Aorta (tissue), 5 donors: ENCODE data around the gene ZDHHC14. TPM values are rescaled to one million over a fixed set of nuclear protein-coding genes. Genes with fewer than 3 reads are reported as not detected.
"Not testable (repeated sequence)": the region's sequence is repeated elsewhere in the genome, so short reads cannot be mapped to it uniquely, and the experiment has no call there.

Experiments used
- ATAC-seq: fragments of 200-7000 bp; cut with Tn5 transposase; one replicate; pipeline ENCODE4 v1.9.1; 2022; ENCODE audit warnings: moderate library complexity; ENCODE audit not compliant: low FRiP score
- DNase-seq, 2 donors: peaks; one replicate each; pipeline ENCODE4 v3.0.0-alpha.2; 2020
- H3K27ac ChIP-seq, 2 donors: one replicate each; pipeline ENCODE4 v1.5.1; 2013; ENCODE audit warnings: low read length in 2 of 2, mild to moderate bottlenecking in 2 of 2, moderate library complexity in 2 of 2, control low read depth in 1 of 2, inconsistent platforms in 1 of 2, low read depth in 1 of 2
- H3K27me3 ChIP-seq, 2 donors: one replicate each; pipeline ENCODE4 v1.6.1; 2013; ENCODE audit warnings: control low read depth in 1 of 2, low read length in 1 of 2, mild to moderate bottlenecking in 1 of 2, moderate library complexity in 1 of 2; ENCODE audit not compliant: insufficient read depth in 2 of 2, control insufficient read depth in 1 of 2
- H3K36me3 ChIP-seq, 2 donors: one replicate each; pipeline ENCODE4 v1.6.1; 2013; ENCODE audit warnings: control low read depth in 1 of 2, low read length in 1 of 2, mild to moderate bottlenecking in 1 of 2; ENCODE audit not compliant: insufficient read depth in 2 of 2, control insufficient read depth in 1 of 2
- H3K4me1 ChIP-seq, 2 donors: one replicate each; pipeline ENCODE4 v1.6.1; 2013; ENCODE audit warnings: low read length in 2 of 2, control low read depth in 1 of 2, mild to moderate bottlenecking in 1 of 2, moderate library complexity in 1 of 2; ENCODE audit not compliant: insufficient read depth in 2 of 2, control insufficient read depth in 1 of 2
- H3K4me3 ChIP-seq, 2 donors: one replicate each; pipeline ENCODE4 v1.5.1; 2013; ENCODE audit warnings: low read length in 2 of 2, control low read depth in 1 of 2, mild to moderate bottlenecking in 1 of 2
- H3K9me3 ChIP-seq: one replicate; pipeline ENCODE4 v1.6.1; 2013; ENCODE audit warnings: mild to moderate bottlenecking, low read length; ENCODE audit not compliant: control insufficient read depth
- WGBS, 2 donors: extraction: QIAGEN DNeasy Blood & Tissue Kit; methylation state at CpG; one replicate each; pipeline ENCODE4 v1.1.7; 2013; 5-methylcytosine and 5-hydroxymethylcytosine counted together
- intact Hi-C, 2 donors: fragments of 100-400 bp; cut with DNase I; formaldehyde crosslinking; loops; one replicate each; pipeline versions ENCODE4 v1.14.2 to v1.15.0; 2022
- polyA plus RNA-seq, 2 donors: library from polyadenylated mRNA; stranded (reverse); fragments of 200-250 nt; gene quantifications; one replicate each; pipeline ENCODE4 v1.2.3, GENCODE V29; 2013
- total RNA-seq, 2 donors: library from RNA; stranded (reverse); fragmentation: NEBNext Ultra II Directional; extraction: Animal tissue kit (Norgen Biotek cat#: 25700); gene quantifications; one replicate each; pipeline ENCODE4 v1.2.1, GENCODE V29; 2021
- donor health status: healthy with polysubstance abuse.
- donor health status: Bipolar disorder and iron deficiency.
- donor health status: DM: no; HTN: no; CAD: no.
- donor health status: DM: no; HTN: no; CAD: no.
- donor health status: DM: yes; HTN: yes; CAD: no.

Gene ZDHHC14
- total and polyA plus RNA-seq, 4 donors: 2.8 to 17.8 (median 14.4) TPM

DNA sequence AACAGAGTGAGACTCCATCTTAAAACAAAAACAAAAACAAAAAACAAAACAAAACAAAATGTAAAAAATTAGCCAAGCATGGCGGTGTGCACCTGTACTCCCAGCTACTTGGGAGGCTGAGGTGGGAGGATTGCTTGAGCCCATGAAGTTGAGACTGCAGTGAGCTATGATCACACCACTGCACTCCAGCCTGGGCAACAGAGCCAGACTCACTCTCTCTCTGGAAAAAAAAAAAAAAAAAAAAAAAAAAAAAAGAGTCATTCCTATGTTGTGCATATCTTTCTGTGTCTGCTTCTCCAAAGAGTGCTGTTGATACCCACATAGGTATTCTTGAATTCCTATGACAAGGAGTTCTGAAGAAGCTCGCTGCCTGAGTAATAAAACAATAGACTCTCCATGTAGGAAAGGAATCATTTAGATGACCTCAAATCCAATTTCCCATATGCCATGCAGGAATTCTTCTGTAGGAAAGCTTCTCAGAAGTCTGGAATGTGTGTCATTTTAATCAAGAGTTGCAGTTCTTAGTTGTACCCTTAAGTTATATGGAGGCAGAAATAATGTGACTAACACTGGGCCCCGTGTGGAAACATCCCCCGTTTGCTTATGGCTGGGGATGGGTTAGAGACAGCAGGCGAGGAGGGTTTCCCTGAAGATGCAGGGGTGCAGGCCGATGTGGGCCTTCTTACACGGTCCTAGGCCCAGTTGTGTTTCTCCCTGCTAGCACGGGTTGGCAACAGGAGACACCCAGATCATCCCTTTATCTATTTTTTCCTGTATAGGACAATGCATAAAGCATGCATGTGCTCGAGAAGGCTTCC is 79.4 kb downstream of the ZDHHC14 start:
- intact Hi-C loops: no loop called here
- no peaks in the 10 kb centered on the region for H3K9me3 ChIP-seq
- H3K27ac ChIP-seq: no peak overlapping the region
- no peak overlapping the region for H3K4me3 ChIP-seq
- H3K27me3 ChIP-seq: no peaks in the 10 kb centered on the region
- DNase-seq (no peak), ATAC-seq (no peak)
- no peaks in the 10 kb centered on the region for H3K4me1 ChIP-seq
- 64 to 67% methylated on average over 9 of the region's 9 CpGs for WGBS, 2 donors
- H3K36me3 ChIP-seq: no peaks in the 10 kb centered on the region

DNA sequence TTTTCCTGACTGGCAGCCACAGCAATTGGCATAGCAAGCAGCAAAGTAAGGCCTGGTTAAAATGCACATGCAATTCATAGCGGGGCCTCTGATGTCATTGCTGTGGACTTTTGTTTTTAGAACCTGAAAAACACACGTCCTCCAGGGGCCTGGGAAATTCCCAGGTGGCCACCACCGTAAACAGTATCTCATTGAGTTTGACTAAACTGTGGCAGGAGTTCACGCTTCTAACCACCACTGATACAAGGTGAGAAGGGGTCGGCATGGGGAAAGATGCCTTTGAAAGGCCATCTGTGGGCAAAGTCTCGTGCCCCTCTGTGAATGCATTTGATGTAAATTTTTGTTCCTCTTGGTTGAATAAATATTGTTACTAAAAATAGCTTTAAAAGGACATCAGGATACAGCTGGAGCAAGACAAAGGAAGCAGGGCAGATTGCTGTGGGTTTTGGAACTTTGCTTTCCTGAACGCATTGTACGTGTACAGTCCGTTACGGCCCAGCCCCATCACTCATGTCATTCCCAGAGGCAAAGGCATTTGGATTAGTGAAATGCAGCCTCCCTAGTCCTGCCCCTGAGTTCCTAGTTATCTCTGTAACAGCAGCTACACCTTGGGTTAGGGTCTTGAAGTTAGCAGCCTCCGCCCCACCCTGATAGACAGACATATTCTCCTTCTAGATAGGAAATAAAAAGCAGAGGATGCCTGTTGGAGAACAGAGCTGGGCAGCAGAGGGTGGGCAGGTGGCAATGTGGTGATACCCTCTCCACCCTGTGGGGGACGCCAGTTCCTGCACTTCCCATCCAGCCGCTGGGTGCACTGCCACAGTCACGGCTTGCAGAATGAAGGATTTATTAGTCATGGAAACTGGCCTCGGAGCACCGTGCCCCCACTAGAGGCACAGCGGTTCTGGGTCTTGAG is 80.3 kb downstream of the ZDHHC14 start:
- Histone ChIP-seq H3K36me3 (no peaks in the 10 kb centered on the region), H3K9me3 (no peaks in the 10 kb centered on the region), H3K4me1 (no peaks in the 10 kb centered on the region), H3K4me3 (no peak overlapping the region), H3K27me3 (no peaks in the 10 kb centered on the region), H3K27ac (no peak overlapping the region)
- no peak for ATAC-seq
- no peak for DNase-seq
- WGBS, 2 donors: 68 to 70% methylated on average over 17 of the region's 17 CpGs
- intact Hi-C loops: no loop called here

DNA sequence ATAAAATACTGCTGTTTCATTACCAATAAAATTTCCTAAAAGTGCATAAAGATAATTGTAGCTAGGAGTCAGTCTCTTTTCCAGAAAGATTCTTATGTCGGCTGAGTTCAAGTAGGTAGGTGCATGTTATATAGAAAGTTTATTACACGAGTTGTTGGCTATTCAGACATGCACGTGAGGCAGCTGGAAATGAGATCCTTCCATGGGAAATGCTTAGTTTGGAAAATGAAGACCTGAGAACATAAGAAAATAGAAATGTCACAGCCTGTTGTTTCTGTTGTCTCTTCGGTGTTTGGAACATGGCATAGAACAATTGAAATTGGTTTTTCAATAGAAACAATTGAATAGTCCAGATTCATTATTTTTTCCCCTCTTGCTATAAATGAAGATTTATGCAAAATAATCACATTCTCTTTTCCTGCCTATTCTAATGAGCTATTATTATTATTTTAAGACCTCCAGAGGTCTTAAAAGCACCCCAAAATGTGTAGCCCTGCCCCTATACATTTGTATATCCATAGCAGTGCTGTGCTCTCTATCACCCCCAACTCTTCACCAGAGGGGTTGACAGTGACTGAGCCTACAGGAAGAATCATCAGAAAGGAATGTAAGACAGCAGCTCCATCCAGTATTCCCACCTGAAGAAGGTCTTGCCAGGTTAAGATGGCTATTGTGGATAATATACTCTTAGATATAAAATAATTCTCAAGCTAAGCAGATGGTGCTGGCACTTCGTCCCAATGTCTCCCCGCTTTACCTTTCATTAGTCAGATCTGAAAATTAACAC is 82.2 kb downstream of the ZDHHC14 start:
- no peak for DNase-seq
- Histone ChIP-seq H3K27me3 (no peaks in the 10 kb centered on the region), H3K4me1 (no peaks in the 10 kb centered on the region), H3K36me3 (no peaks in the 10 kb centered on the region), H3K9me3 (no peaks in the 10 kb centered on the region), H3K27ac (no peak overlapping the region), H3K4me3 (no peak overlapping the region)
- ATAC-seq: no peak
- intact Hi-C loops: no loop called here
- 93 to 95% methylated on average over 6 of the region's 6 CpGs for WGBS, 2 donors

DNA sequence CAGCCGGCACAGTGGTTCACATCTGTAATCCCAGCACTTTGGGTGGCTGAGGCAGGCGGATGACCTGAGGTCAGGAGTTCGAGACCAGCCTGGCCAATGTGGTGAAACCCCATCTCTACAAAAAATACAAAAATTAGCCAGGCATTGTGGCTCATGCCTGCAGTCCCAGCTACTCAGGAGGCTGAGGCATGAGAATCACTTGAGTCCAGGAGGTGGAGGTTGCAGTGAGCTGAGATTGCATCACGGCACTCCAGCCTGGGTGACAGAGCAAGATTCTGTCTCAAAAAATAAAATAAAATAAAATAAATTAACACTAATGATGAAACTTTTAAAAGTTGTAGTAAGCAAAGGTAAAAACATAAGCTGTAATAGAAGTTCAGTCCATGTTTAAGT is 82.7 kb downstream of the ZDHHC14 start:
- H3K27me3 ChIP-seq, ATAC-seq, H3K27ac ChIP-seq, DNase-seq, H3K4me1 ChIP-seq, H3K36me3 ChIP-seq, H3K9me3 ChIP-seq, intact Hi-C loops, H3K4me3 ChIP-seq: not testable (repeated sequence)
- WGBS, 2 donors: 96 to 99% methylated on average over 4 of the region's 4 CpGs

DNA sequence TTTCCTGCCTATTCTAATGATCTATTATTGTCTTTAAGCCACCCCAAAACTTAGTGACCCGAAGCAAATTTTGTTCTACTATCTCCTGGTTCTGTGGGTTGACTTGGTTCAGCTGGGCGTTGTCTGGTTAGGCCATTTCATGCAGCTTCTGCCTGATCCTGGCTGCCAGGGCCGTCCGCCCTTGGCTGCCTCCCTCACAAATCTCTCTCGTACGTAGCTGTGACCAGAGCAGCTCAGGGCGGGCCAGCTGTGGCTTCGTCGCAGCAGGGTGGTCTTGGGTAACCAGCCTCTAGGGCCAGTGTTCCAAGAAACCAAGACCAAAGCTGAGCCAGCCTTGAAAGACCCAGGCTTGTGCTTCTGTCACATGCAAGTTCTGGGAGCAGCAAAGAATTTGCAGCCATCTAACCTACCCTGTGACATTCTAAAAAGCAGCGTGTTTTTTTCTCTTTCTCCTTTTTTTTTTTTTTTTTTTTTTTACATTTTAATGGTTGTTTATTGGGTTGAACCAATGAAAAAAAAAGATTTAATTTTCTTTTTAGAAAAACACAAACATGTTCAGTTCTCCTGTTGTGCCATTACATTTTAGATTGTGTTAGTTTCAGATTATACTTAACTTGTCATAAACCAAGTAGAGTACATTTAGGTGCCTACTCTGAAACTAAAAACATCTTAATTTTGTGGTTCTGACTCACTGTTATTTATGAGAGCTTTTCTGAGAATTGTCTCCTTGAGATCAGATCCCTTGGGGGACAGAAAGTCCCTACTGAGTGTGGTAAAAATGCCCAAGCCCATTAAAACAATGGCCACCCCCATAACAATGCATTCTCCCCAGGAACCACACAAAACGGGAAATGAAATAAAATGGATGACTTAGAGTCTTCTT is 83.9 kb downstream of the ZDHHC14 start:
- no peaks in the 10 kb centered on the region for H3K9me3 ChIP-seq
- no peaks in the 10 kb centered on the region for H3K27me3 ChIP-seq
- intact Hi-C loops: no loop called here
- H3K27ac ChIP-seq: no peak overlapping the region
- H3K36me3 ChIP-seq: no peaks in the 10 kb centered on the region
- no peaks in the 10 kb centered on the region for H3K4me1 ChIP-seq
- DNase-seq (no peak), ATAC-seq (no peak)
- H3K4me3 ChIP-seq: no peak overlapping the region
- WGBS, 2 donors: 95 to 97% methylated on average over 11 of the region's 11 CpGs

DNA sequence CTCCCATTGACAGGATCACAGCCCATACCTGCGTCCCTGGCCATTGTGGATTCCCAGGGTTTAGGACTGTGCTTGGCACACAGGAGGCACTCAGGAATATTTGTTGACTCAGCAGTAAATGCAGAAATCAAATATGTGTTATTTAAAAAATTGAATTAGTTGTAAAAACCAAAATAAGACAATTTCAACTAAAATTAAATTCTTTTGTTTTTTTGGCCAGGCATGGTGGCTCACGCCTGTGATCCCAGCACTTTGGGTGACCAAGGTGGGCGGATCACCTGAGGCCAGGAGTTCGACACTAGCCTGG is 85.3 kb downstream of the ZDHHC14 start:
- intact Hi-C loops: no loop called here
- 96 to 97% methylated on average over 4 of the region's 4 CpGs for WGBS, 2 donors
- Histone ChIP-seq H3K36me3 (no peaks in the 10 kb centered on the region), H3K9me3 (no peaks in the 10 kb centered on the region), H3K4me1 (no peaks in the 10 kb centered on the region), H3K27me3 (no peaks in the 10 kb centered on the region), H3K4me3 (no peak overlapping the region), H3K27ac (no peak overlapping the region)
- DNase-seq (no peak), ATAC-seq (no peak)

DNA sequence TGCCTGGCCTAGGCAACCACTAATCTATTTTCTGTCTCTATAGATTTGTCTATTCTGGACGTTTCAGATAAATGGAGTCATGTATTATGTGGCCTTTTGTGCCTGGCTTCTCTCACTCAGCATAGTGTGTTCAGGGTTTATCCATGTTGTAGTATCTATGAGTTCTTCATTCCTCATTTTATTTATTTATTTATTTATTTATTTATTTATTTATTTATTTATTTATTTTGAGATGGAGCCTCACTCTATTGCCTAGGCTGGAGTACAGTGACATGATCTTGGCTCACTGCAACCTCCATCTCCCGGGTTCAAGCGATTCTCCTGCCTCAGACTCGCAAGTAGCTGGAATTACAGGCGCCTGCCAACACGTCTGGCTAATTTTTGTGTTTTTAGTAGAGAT is 86.3 kb downstream of the ZDHHC14 start:
- H3K36me3 ChIP-seq, H3K4me3 ChIP-seq, H3K27ac ChIP-seq, H3K9me3 ChIP-seq, H3K27me3 ChIP-seq, intact Hi-C loops, H3K4me1 ChIP-seq, DNase-seq, ATAC-seq: not testable (repeated sequence)
- 88 to 96% methylated on average over 6 of the region's 6 CpGs for WGBS, 2 donors

DNA sequence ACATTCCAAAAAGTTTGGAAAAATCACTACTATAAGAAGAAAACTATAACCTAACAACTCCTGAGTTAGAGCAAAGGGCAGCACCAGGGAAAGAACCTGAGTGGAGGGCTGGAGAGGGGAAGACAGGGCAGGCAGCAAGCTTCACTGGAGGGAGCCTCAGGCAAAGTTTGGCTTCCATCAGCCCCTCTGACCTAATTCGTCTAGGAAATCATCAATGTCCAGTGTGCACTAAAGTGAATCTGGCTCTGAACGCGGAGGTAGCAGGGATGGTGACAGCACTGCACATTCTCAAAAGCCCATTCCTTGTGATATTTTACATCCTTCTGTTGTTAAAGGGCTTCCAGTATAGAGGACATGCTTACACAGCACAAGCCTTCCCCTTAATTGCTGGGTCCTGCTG is 87.1 kb downstream of the ZDHHC14 start:
- Histone ChIP-seq H3K27me3 (no peaks in the 10 kb centered on the region), H3K36me3 (no peaks in the 10 kb centered on the region), H3K4me1 (no peaks in the 10 kb centered on the region), H3K4me3 (no peak overlapping the region), H3K9me3 (no peaks in the 10 kb centered on the region), H3K27ac (no peak overlapping the region)
- 84 to 92% methylated on average over 3 of the region's 3 CpGs for WGBS, 2 donors
- ATAC-seq (no peak), DNase-seq (no peak)
- intact Hi-C loops: no loop called here
